PC-3 (cell line): ENCODE data around the gene ZNF117.

ENCODE experiments used
- CTCF ChIP-seq: fragments of 300-600 bp; sonication (generic); conservative IDR thresholded peaks from 2 replicates; pipeline ENCODE4 v1.5.1; 2017; ENCODE audit warnings: antibody characterized with exemption, low read depth, mild to moderate bottlenecking, low read length
- EZH2 ChIP-seq: fragments of 300-600 bp; sonication (generic); IDR thresholded peaks from one replicate; pipeline ENCODE4 v1.6.1; 2017; ENCODE audit warnings: antibody characterized with exemption, mild to moderate bottlenecking, low read length; ENCODE audit not compliant: unreplicated experiment

- no peak for TF ChIP-seq CTCF
- no peak for TF ChIP-seq EZH2
Measured at GRCh38 chr7:64999165-65000004, 8.5 kb upstream of the ZNF117 start.
